HepG2 (cell line): ENCODE measurements around the gene ATXN2. TPM values are rescaled to one million over a fixed set of nuclear protein-coding genes. Genes with fewer than 3 reads are reported as not detected.
A peak's percentile ranks its signal among the peaks of the same experiment; 100 is the strongest.

Source experiments
- CBFB ChIP-seq: sonication (generic); formaldehyde crosslinking; IDR thresholded peaks from 2 replicates; pipeline ENCODE4 v1.4.0; 2020; ENCODE audit warnings: missing genetic modification reagents
- JUN ChIP-seq: sonication (generic); formaldehyde crosslinking; IDR thresholded peaks from 2 replicates; pipeline ENCODE4 v1.4.0; 2020; ENCODE audit warnings: mild to moderate bottlenecking, missing genetic modification reagents
- KMT2B ChIP-seq: IDR thresholded peaks from 2 replicates; pipeline ENCODE4 v1.6.1; 2016; ENCODE audit warnings: missing genetic modification reagents, missing compliant biosample characterization
- MAZ ChIP-seq, 2 experiments: sonication (generic) in 1 of 2; formaldehyde crosslinking in 1 of 2; IDR thresholded peaks; 2 replicates each; pipeline versions ENCODE4 v1.5.0 to v1.6.1; 2012 to 2020; ENCODE audit warnings: low read depth in 2 of 2, mild to moderate bottlenecking in 2 of 2, borderline replicate concordance in 1 of 2, improper control_type of control experiment in 1 of 2, low read length in 1 of 2, missing genetic modification reagents in 1 of 2, moderate library complexity in 1 of 2
- MED13 ChIP-seq: sonication (generic); formaldehyde crosslinking; IDR thresholded peaks from 2 replicates; pipeline ENCODE4 v1.5.0; 2020; ENCODE audit warnings: missing genetic modification reagents
- MIER3 ChIP-seq: IDR thresholded peaks from 2 replicates; pipeline ENCODE4 v1.6.1; 2016; ENCODE audit warnings: missing compliant biosample characterization, borderline replicate concordance
- NCOA2 ChIP-seq: sonication (generic); formaldehyde crosslinking; IDR thresholded peaks from 2 replicates; pipeline ENCODE4 v1.8.0; 2022; ENCODE audit warnings: inconsistent platforms
- NKX3-1 ChIP-seq: sonication (generic); formaldehyde crosslinking; IDR thresholded peaks from 2 replicates; pipeline ENCODE4 v1.5.0; 2020; ENCODE audit warnings: missing genetic modification reagents
- NR3C1 ChIP-seq: sonication (generic); formaldehyde crosslinking; IDR thresholded peaks from 2 replicates; pipeline ENCODE4 v1.4.0; 2020; ENCODE audit warnings: missing genetic modification reagents
- PRPF4 ChIP-seq: fragments of 200-400 bp; formaldehyde crosslinking; IDR thresholded peaks from 2 replicates; pipeline ENCODE4 v1.6.1; 2016; ENCODE audit warnings: low read length, low read depth; ENCODE audit not compliant: poor library complexity, severe bottlenecking
- SP1 ChIP-seq, 2 experiments: fragments of 450-650 bp in 1 of 2; sonication (generic) in 1 of 2; formaldehyde crosslinking in 1 of 2; IDR thresholded peaks; 2 replicates each; pipeline versions ENCODE4 v1.4.0 to v1.6.1; 2016 to 2020; ENCODE audit warnings: missing genetic modification reagents in 1 of 2
- TRIM24 ChIP-seq: sonication (generic); formaldehyde crosslinking; IDR thresholded peaks from 2 replicates; pipeline ENCODE4 v1.8.0; 2022; ENCODE audit warnings: mild to moderate bottlenecking, missing genetic modification reagents
- ZKSCAN5 ChIP-seq: sonication (generic); formaldehyde crosslinking; IDR thresholded peaks from 2 replicates; pipeline ENCODE4 v1.5.1; 2020; ENCODE audit warnings: mild to moderate bottlenecking, missing genetic modification reagents
- ZNF543 ChIP-seq: sonication (generic); formaldehyde crosslinking; IDR thresholded peaks from 2 replicates; pipeline ENCODE4 v1.4.0; 2020; ENCODE audit warnings: mild to moderate bottlenecking, missing genetic modification reagents
- ZNF556 ChIP-seq: sonication (generic); formaldehyde crosslinking; IDR thresholded peaks from 2 replicates; pipeline ENCODE4 v1.4.0; 2020; ENCODE audit warnings: mild to moderate bottlenecking, missing genetic modification reagents, borderline replicate concordance
- ZNF749 ChIP-seq: sonication (generic); formaldehyde crosslinking; IDR thresholded peaks from 2 replicates; pipeline ENCODE4 v1.8.0; 2022; ENCODE audit warnings: mild to moderate bottlenecking, missing genetic modification reagents, moderate library complexity, borderline replicate concordance
- polyA plus RNA-seq, 8 experiments: library from polyadenylated mRNA; depleted of rRNA in 3 of 8; stranded (reverse) in 7 of 8; unstranded in 1 of 8; fragments of >200 nt; fragmentation: Illumina TruSeq in 4 of 8; extraction: Trizol in 4 of 8; gene quantifications; 2 replicates each; pipeline versions ENCODE4 v1.2.1 to v1.2.3, GENCODE V29; 2011 to 2016; ENCODE audit warnings: low read depth in 4 of 8, missing spikeins in 1 of 8, mixed read lengths in 1 of 8; ENCODE audit not compliant: insufficient read depth in 1 of 8
- total RNA-seq, 5 experiments: library from RNA; depleted of rRNA; stranded (reverse); fragments of >200 nt; fragmentation: Illumina TruSeq; extraction: Trizol; gene quantifications; 2 replicates each; pipeline ENCODE4 v1.2.3, GENCODE V29; 2016; ENCODE audit warnings: low read depth in 1 of 5
- TF ChIP-seq, protein P1 (sequence below): sonication (generic); formaldehyde crosslinking; IDR thresholded peaks from 2 replicates; pipeline ENCODE4 v1.8.0; 2022; ENCODE audit warnings: mild to moderate bottlenecking, missing genetic modification reagents, moderate library complexity
- TF ChIP-seq, protein P2 (sequence below): sonication (generic); formaldehyde crosslinking; IDR thresholded peaks from 2 replicates; pipeline ENCODE4 v1.5.0; 2020; ENCODE audit warnings: mild to moderate bottlenecking, missing genetic modification reagents
- TF ChIP-seq, protein P3 (sequence below): sonication (generic); formaldehyde crosslinking; IDR thresholded peaks from 2 replicates; pipeline ENCODE4 v1.8.0; 2023; ENCODE audit warnings: mild to moderate bottlenecking, missing genetic modification reagents
- TF ChIP-seq, protein P4 (sequence below): IDR thresholded peaks from 2 replicates; pipeline ENCODE4 v1.6.1; 2018; ENCODE audit warnings: missing genetic modification reagents, mild to moderate bottlenecking, missing compliant biosample characterization
- TF ChIP-seq, protein P5 (sequence below): sonication (generic); formaldehyde crosslinking; IDR thresholded peaks from 2 replicates; pipeline ENCODE4 v1.4.0; 2020; ENCODE audit warnings: missing genetic modification reagents

ATXN2 gene
- total and polyA plus RNA-seq, 2 of the 13 experiments (the other 11 are each of a cell fraction or from before 2014, with no cell fraction given) = 18.1 to 27.1 TPM

DNA sequence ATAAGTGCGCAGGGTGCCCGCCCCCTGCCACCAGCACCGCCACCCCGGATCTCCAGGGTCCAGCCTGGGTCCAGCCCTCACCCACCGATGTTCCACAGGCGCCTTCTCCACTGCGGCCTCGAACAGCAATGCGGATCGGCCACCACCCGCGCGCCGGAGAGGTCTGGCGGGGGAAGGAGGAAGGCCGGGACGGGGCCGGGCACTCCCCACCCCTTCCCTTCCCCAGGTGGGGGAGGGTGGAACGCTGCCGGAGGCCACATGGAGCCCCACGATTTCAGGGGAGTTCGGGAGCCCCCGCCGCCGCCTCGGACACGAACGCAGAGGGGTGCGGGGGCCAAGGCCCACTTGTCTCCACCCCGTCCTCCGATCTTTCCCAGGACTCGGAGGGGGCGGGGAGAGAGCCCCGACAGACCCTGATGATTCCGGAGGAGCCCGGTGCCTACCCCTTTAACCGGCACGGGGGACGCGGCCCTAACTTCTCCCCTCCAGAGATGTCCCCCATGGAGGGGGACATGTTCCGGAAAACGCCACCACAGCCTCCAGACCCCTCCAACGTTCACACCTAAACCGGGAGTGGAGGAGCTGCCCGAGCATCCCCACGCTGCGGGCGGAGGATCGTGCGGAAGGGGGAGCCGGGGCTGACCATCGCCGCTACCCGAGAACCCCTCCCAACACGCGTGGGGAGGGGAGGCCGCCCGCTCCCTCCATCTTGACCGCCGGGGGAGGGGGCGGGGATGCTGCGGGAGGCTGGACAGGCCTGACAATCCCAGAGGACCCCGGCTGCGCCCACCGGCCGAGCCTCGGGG lies 1.1 kb downstream of the ATXN2 start (continued):
- TF ChIP-seq, protein P1, sequence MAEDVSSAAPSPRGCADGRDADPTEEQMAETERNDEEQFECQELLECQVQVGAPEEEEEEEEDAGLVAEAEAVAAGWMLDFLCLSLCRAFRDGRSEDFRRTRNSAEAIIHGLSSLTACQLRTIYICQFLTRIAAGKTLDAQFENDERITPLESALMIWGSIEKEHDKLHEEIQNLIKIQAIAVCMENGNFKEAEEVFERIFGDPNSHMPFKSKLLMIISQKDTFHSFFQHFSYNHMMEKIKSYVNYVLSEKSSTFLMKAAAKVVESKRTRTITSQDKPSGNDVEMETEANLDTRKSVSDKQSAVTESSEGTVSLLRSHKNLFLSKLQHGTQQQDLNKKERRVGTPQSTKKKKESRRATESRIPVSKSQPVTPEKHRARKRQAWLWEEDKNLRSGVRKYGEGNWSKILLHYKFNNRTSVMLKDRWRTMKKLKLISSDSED (CRISPR knock-in tag) = no peak
- TF ChIP-seq KMT2B (no peak; the same call in 1 of the 2 replicates), ZKSCAN5 (CRISPR knock-in tag) (no peak), MIER3 (CRISPR knock-in tag) (no peak), NKX3-1 (CRISPR knock-in tag) (no peak), MED13 (no peak), ZNF543 (0 out of 2 replicates have a peak, but pooled peaks have one; percentile 32), TRIM24 (CRISPR knock-in tag) (no peak), MAZ (IDR thresholded peaks at IDR 0.05; ENCODE audit: borderline replicate concordance, low read depth, low read length) (no peak; the same call in 1 of the 2 replicates), MAZ (CRISPR knock-in tag; IDR thresholded peaks at IDR 0.05; ENCODE audit: low read depth) (no peak), SP1 (IDR thresholded peaks at IDR 0.05) (no peak), SP1 (CRISPR knock-in tag; IDR thresholded peaks at IDR 0.05) (no peak), NCOA2 (CRISPR knock-in tag) (no peak), ZNF556 (CRISPR knock-in tag) (no peak), JUN (CRISPR knock-in tag) (no peak), PRPF4 (no peak), NR3C1 (CRISPR knock-in tag) (no peak), CBFB (CRISPR knock-in tag) (no peak), ZNF749 (0 out of 2 replicates have a peak, but pooled peaks have one; percentile 5)
- TF ChIP-seq, protein P2, sequence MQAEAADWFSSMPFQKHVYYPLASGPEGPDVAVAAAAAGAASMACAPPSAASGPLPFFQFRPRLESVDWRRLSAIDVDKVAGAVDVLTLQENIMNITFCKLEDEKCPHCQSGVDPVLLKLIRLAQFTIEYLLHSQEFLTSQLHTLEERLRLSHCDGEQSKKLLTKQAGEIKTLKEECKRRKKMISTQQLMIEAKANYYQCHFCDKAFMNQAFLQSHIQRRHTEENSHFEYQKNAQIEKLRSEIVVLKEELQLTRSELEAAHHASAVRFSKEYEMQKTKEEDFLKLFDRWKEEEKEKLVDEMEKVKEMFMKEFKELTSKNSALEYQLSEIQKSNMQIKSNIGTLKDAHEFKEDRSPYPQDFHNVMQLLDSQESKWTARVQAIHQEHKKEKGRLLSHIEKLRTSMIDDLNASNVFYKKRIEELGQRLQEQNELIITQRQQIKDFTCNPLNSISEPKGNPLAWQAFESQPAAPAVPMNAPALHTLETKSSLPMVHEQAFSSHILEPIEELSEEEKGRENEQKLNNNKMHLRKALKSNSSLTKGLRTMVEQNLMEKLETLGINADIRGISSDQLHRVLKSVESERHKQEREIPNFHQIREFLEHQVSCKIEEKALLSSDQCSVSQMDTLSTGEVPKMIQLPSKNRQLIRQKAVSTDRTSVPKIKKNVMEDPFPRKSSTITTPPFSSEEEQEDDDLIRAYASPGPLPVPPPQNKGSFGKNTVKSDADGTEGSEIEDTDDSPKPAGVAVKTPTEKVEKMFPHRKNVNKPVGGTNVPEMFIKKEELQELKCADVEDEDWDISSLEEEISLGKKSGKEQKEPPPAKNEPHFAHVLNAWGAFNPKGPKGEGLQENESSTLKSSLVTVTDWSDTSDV = no peak
- TF ChIP-seq, protein P3, sequence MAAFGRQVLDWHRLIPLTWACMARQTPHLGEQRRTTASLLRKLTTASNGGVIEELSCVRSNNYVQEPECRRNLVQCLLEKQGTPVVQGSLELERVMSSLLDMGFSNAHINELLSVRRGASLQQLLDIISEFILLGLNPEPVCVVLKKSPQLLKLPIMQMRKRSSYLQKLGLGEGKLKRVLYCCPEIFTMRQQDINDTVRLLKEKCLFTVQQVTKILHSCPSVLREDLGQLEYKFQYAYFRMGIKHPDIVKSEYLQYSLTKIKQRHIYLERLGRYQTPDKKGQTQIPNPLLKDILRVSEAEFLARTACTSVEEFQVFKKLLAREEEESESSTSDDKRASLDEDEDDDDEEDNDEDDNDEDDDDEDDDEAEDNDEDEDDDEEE (CRISPR knock-in tag) = 0 out of 2 replicates have a peak, but pooled peaks have one; percentile 17
- TF ChIP-seq, protein P4, sequence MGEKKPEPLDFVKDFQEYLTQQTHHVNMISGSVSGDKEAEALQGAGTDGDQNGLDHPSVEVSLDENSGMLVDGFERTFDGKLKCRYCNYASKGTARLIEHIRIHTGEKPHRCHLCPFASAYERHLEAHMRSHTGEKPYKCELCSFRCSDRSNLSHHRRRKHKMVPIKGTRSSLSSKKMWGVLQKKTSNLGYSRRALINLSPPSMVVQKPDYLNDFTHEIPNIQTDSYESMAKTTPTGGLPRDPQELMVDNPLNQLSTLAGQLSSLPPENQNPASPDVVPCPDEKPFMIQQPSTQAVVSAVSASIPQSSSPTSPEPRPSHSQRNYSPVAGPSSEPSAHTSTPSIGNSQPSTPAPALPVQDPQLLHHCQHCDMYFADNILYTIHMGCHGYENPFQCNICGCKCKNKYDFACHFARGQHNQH (CRISPR knock-in tag) = no peak
- TF ChIP-seq, protein P5, sequence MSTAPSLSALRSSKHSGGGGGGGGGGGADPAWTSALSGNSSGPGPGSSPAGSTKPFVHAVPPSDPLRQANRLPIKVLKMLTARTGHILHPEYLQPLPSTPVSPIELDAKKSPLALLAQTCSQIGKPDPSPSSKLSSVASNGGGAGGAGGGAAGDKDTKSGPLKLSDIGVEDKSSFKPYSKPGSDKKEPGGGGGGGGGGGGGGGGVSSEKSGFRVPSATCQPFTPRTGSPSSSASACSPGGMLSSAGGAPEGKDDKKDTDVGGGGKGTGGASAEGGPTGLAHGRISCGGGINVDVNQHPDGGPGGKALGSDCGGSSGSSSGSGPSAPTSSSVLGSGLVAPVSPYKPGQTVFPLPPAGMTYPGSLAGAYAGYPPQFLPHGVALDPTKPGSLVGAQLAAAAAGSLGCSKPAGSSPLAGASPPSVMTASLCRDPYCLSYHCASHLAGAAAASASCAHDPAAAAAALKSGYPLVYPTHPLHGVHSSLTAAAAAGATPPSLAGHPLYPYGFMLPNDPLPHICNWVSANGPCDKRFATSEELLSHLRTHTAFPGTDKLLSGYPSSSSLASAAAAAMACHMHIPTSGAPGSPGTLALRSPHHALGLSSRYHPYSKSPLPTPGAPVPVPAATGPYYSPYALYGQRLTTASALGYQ (CRISPR knock-in tag) = no peak
